Right lobe of liver (tissue), 6 donors: Measurements from ENCODE around the gene RPS2. TPM values are rescaled to one million over a fixed set of nuclear protein-coding genes. Genes with fewer than 3 reads are reported as not detected.
A peak's percentile ranks its signal among the peaks of the same experiment; 100 is the strongest.
"Not testable (repeated sequence)": the region's sequence is repeated elsewhere in the genome, so short reads cannot be mapped to it uniquely, and the experiment has no call there.

Experiments
- ATAC-seq, 4 donors: fragments of 200-7000 bp; cut with Tn5 transposase; one replicate each; pipeline ENCODE4 v1.9.1; 2020; ENCODE audit warnings: mild to moderate bottlenecking in 4 of 4, moderate library complexity in 4 of 4
- DNase-seq, 3 donors: peaks; one replicate each; pipeline ENCODE4 v3.0.0-alpha.2; 2020
- H3K27ac ChIP-seq, 3 donors: fragments of 200-600 bp; one replicate each; pipeline ENCODE4 v1.8.0; 2022
- H3K27me3 ChIP-seq, 2 donors: fragments of 200-600 bp; one replicate each; pipeline ENCODE4 v1.8.0; 2022
- H3K36me3 ChIP-seq, 4 donors: fragments of 200-600 bp; sonication (generic) in 1 of 4; one replicate each; pipeline versions ENCODE4 v1.5.1 to v1.8.0; 2017 to 2022; ENCODE audit warnings: control low read depth in 1 of 4
- H3K4me1 ChIP-seq, 4 donors: fragments of 200-600 bp; sonication (generic) in 1 of 4; one replicate each; pipeline versions ENCODE4 v1.5.1 to v1.8.0; 2017 to 2022; ENCODE audit warnings: control low read depth in 1 of 4
- H3K4me3 ChIP-seq, 3 donors: fragments of 200-600 bp; one replicate each; pipeline ENCODE4 v1.8.0; 2022
- H3K9me3 ChIP-seq, 4 donors: fragments of 200-600 bp; sonication (generic) in 1 of 4; one replicate each; pipeline versions ENCODE4 v1.5.1 to v1.8.0; 2017 to 2022; ENCODE audit warnings: control low read depth in 1 of 4
- POLR2A ChIP-seq: fragments of 450-650 bp; IDR thresholded peaks from one replicate; pipeline ENCODE4 v1.6.1; 2017; ENCODE audit warnings: antibody characterized with exemption, mild to moderate bottlenecking
- WGBS: methylation state at CpG from one replicate; pipeline ENCODE4 v1.1.6; 2018; ENCODE audit warnings: low coverage, low lambda C conversion rate; ENCODE audit not compliant: insufficient coverage; ENCODE audit errors: missing lambda C conversion rate; 5-methylcytosine and 5-hydroxymethylcytosine counted together
- intact Hi-C, 2 donors: fragments of 100-400 bp; cut with DNase I; formaldehyde crosslinking; loops; one replicate each; pipeline versions ENCODE4 v1.11.2 to v1.14.1; 2022
- total RNA-seq, 6 experiments: library from RNA; depleted of rRNA in 2 of 6; stranded (reverse); fragments of >200 nt in 2 of 6; fragmentation: NEBNext Ultra II Directional in 3 of 6; extraction: Animal tissue kit (Norgen Biotek cat#: 25700) in 3 of 6; gene quantifications; one replicate each; pipeline versions ENCODE4 v1.1.0 to v1.2.4, GENCODE V29; 2016 to 2023
- TF ChIP-seq, protein P1 (sequence below), 4 donors: fragments of 200-600 bp in 3 of 4; fragments of 450-650 bp in 1 of 4; IDR thresholded peaks; one replicate each; pipeline versions ENCODE4 v1.5.1 to v1.8.0; 2016 to 2022; ENCODE audit warnings: antibody characterized with exemption in 4 of 4, mild to moderate bottlenecking in 2 of 4
- donor health status: DM: no; HTN: yes; CAD: no.
- donor health status: DM: no; HTN: no; CAD: no.
- donor health status: DM: no; HTN: no; CAD: no.
- donor health status: DM: no; HTN: yes; CAD: no.
- donor health status: DM: no; HTN: yes; CAD: no.

Gene RPS2
- total RNA-seq, 6 experiments from 2014 or later: 451 to 1,052 (median 541) TPM

DNA sequence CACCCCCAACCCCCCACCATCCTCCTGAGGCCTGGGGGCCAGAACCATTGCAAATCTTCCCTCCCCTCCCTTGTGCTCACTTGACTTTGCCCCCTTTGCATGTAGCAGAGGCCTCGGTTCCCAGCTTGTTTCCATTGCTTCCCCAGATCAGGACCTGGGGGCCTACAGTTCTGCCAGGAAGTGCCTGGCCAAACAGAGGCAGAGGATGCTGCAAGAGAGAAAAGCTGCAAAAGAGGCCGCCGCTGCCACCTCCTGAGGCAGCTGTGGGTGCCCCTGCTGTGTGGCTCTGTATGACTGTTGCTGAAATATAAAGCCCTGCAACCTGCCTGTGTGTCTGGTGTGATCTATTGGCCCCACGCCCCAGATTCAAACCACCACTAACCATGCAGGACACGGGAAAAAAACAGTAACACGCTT is 3.0 kb downstream of the RPS2 start:
- Histone ChIP-seq H3K27ac (no peak overlapping the region), H3K4me1 (peaks cover 0 to 27% (median 4%) of the 10 kb centered on the region in 4 donors), H3K4me3 (no peak overlapping the region), H3K27me3 (no peaks in the 10 kb centered on the region), H3K9me3 (no peaks in the 10 kb centered on the region), H3K36me3 (peaks cover 0 to 28% (median 4%) of the 10 kb centered on the region in 4 donors)
- intact Hi-C loops: no loop called here
- no peak for TF ChIP-seq POLR2A
- TF ChIP-seq, protein P1, sequence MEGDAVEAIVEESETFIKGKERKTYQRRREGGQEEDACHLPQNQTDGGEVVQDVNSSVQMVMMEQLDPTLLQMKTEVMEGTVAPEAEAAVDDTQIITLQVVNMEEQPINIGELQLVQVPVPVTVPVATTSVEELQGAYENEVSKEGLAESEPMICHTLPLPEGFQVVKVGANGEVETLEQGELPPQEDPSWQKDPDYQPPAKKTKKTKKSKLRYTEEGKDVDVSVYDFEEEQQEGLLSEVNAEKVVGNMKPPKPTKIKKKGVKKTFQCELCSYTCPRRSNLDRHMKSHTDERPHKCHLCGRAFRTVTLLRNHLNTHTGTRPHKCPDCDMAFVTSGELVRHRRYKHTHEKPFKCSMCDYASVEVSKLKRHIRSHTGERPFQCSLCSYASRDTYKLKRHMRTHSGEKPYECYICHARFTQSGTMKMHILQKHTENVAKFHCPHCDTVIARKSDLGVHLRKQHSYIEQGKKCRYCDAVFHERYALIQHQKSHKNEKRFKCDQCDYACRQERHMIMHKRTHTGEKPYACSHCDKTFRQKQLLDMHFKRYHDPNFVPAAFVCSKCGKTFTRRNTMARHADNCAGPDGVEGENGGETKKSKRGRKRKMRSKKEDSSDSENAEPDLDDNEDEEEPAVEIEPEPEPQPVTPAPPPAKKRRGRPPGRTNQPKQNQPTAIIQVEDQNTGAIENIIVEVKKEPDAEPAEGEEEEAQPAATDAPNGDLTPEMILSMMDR (IDR thresholded peaks at IDR 0.05): no peak
- 70% methylated on average over 4 of the region's 6 CpGs for WGBS
- DNase-seq (no peak), ATAC-seq (no peak)

DNA sequence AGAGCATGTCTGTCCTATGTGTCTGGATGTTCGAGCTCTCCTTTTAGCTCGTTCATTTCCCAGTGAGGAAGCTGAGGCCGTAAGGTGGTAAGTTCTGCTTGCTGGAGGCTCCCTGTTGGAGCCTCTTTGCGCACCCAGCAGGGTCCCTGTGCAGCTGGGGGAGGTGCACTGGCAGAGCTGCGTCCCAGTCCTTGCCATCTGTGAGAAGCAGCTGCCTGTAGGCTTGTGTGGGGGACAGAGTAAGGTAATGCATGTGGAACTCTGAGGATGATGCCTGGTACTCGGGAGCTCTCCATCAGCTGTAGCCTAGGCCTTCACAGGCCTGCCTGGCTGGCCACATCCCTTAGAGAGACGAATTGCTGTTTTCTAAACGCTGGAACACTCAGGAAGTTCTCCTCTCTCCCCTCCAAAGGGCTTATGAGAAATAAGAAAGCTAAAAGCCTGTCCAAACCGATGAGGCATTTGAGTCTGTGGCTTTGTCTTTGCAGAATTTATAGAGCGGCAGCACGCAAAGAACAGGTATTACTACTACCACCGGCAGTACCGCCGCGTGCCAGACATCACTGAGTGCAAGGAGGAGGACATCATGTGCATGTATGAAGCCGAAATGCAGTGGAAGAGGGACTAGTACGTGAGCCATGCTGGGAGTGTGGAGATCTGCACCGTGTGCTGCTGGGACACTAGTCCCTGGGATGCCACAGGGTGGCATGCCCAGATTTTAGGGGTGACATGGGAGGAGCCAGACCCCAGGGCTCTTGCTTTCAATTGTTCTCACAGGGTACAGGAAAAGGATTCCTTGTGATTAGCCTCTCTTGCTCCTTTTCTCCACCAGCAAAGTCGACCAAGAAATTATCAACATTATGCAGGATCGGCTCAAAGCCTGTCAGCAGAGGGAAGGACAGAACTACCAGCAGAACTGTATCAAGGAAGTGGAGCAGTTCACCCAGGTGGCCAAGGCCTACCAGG is 3.7 kb downstream of the RPS2 start:
- Histone ChIP-seq H3K4me1 (peaks cover 0 to 24% (median 4%) of the 10 kb centered on the region in 4 donors), H3K4me3 (peak overlapping the region in 2 of 3 donors; percentile 77 to 99), H3K9me3 (no peaks in the 10 kb centered on the region), H3K36me3 (peaks cover 0 to 28% (median 4%) of the 10 kb centered on the region in 4 donors), H3K27me3 (no peaks in the 10 kb centered on the region), H3K27ac (no peak overlapping the region)
- ATAC-seq (no peak), DNase-seq (no peak)
- 32% methylated on average over 11 of the region's 20 CpGs for WGBS
- intact Hi-C loops: no loop called here
- no peak for TF ChIP-seq POLR2A
- TF ChIP-seq, protein P1 (IDR thresholded peaks at IDR 0.05): no peak

DNA sequence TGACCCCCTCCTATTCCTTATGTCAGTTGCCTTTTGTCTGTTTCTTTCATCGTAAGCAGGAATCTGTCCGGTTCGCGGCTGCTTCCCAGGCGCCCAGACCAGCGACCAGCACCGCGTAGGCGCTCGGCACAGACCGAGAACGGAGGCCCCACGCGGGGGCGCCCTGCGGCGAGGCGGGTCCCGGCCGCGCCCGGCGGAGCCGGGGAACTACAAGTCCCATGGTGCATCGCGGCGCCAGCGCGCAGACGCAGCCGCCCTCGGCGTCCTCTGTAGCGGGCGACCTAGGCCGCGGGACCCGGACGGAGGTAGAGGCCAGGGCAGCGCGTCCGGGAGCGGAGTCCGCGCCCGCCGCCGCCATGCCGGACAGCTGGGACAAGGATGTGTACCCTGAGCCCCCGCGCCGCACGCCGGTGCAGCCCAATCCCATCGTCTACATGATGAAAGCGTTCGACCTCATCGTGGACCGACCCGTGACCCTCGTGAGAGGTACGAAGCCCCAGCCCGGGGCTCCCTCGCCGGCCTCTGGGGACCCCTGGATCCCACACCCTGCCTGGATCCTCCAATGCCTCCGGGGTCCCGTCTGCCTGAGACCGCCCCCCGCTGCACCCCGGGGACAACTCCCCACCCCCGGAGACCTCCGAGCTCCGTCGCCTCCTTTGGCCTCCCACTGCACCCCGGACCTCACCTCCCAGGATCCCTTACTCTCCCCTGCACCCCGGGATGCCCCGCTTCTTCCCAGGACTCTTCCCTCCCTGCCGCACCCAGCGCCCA is 5.2 kb downstream of the RPS2 start, which contains the start of gene NDUFB10:
Gene NDUFB10, plus strand, starts transcription at position 270 of the 771 bp plus-strand sequence. Its CDS starts 87 bp downstream, at position 357.
- H3K36me3 ChIP-seq: peaks cover 0 to 28% (median 4%) of the 10 kb centered on the region in 4 donors
- WGBS: 0% methylated on average over 6 of the region's 79 CpGs
- DNase-seq: peak; percentile 96
- peak within 1 kb of the TSS; percentile 65 to 81 (median 79) for H3K27ac ChIP-seq
- peak; percentile 93 to 98 (median 96) for ATAC-seq
- TF ChIP-seq POLR2A: peak; percentile 97
- TF ChIP-seq, protein P1 (IDR thresholded peaks at IDR 0.05): peak; percentile 51 to 89 (median 84)
- H3K27me3 ChIP-seq: no peaks in the 10 kb centered on the region
- peak within 1 kb of the TSS; percentile 77 to 99 (median 99) for H3K4me3 ChIP-seq
- peaks cover 0 to 19% (median 2%) of the 10 kb centered on the region in 4 donors for H3K4me1 ChIP-seq
- H3K9me3 ChIP-seq: no peaks in the 10 kb centered on the region
- intact Hi-C loops: no loop called here

DNA sequence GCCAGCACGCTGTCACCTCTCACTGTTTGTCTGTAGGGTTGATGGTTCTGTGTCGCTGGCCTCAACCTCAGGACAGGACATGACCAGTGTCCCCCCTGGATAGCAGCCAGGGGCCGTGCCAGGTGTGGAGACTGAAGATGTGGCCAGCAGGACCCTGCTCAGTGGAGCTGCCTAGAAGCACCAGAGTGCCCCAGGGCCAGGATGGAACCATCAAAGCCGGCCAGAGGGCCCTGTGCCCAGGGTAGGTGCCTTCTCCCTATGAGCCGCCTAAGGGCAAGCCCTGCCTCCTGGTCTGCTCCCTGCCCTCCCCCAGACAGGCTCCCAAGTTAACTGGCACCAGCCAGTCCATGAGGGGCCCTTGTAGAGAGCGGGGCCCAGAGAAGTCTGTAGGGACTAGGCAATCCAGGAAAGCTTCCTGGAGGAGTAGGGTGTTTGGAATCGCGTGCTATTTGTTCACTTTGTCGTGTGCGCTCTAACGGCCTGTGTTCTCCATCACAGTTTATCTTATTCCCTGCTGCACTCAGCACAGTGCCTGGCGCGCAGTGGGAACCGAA is 5.8 kb downstream of the RPS2 start:
- Histone ChIP-seq H3K4me1 (peaks cover 0 to 17% (median 2%) of the 10 kb centered on the region in 4 donors), H3K4me3 (peak overlapping the region in 2 of 3 donors; percentile 77 to 99), H3K27me3 (no peaks in the 10 kb centered on the region), H3K27ac (no peak overlapping the region), H3K9me3 (no peaks in the 10 kb centered on the region), H3K36me3 (peaks cover 0 to 28% (median 4%) of the 10 kb centered on the region in 4 donors)
- WGBS: 8% methylated on average over 5 of the region's 14 CpGs
- DNase-seq (peak in 2 of 3 donors; percentile 51 to 68), ATAC-seq (peak in 3 of 4 donors; percentile 2 to 21 (median 2))
- TF ChIP-seq POLR2A: no peak
- TF ChIP-seq, protein P1 (IDR thresholded peaks at IDR 0.05): no peak
- intact Hi-C loops: no loop called here

DNA sequence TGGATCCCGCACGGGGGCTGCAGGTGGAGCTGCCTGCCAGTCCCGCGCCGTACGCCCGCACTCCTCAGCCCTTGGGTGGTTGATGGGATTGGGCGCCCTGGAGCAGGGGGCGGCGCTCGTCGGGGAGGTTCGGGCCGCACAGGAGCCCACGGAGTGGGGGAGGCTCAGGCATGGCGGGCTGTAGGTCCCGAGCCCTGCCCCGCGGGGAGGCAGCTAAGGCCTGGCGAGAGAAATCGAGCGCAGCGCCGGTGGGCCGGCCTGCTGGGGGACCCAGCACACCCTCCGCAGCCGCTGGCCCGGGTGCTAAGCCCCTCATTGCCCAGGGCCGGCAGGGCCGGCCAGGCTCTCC is 6.5 kb downstream of the RPS2 start:
- WGBS: 94% methylated on average over 5 of the region's 30 CpGs
- ATAC-seq, H3K9me3 ChIP-seq, H3K27me3 ChIP-seq, H3K4me3 ChIP-seq, intact Hi-C loops, H3K27ac ChIP-seq: not testable (repeated sequence)
- DNase-seq: peak in 2 of 3 donors; percentile 33 to 51
- peaks cover 0 to 21% (median 4%) of the 10 kb centered on the region in 4 donors for H3K36me3 ChIP-seq
- peaks cover 0 to 11% (median 2%) of the 10 kb centered on the region in 4 donors for H3K4me1 ChIP-seq

DNA sequence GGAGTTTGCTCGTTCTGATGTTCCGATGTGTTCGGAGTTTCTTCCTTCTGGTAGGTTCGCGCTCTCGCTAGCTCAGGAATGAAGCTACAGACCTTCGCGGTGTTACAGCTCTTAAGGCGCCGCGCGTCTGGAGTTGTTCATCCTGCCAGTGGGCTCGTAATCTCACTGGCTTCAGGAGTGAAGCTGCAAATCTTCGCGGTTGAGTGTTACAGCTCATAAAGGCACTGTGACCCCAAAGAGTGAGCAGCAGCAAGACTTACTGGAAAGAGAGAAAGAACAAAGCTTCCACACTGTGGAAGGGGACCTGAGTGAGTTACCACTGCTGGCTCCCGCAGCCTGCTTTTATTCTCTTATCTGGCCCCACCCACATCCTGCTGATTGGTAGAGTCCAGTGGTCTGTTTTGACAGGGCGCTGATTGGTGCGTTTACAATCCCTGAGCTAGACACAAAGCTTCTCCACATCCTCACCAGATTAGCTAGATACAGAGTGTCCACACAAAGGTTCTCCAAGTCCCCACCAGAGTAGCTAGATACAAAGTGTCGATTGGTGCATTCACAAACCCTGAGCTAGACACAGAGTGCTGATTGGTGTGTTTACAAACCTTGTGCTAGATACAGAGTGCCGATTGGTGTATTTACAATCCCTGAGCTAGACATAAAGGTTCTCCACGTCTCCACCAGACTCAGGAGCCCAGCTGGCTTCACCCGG is 7.0 kb downstream of the RPS2 start:
- WGBS: 92% methylated on average over 12 of the region's 22 CpGs
- intact Hi-C loops, H3K27me3 ChIP-seq, H3K27ac ChIP-seq, H3K9me3 ChIP-seq, DNase-seq, ATAC-seq, H3K4me3 ChIP-seq: not testable (repeated sequence)
- Histone ChIP-seq H3K4me1 (peaks cover 0 to 11% (median 2%) of the 10 kb centered on the region in 4 donors), H3K36me3 (peaks cover 0 to 16% (median 4%) of the 10 kb centered on the region in 4 donors)
